Measurements from ENCODE around the gene CWH43. TPM values are rescaled to one million over a fixed set of nuclear protein-coding genes. Genes with fewer than 3 reads are reported as not detected.

The CWH43 gene
- total RNA-seq = not detected

GRCh38 chr4:48985976-48986653 is at the start of gene CWH43:
Gene CWH43, plus strand, starts transcription at chr4:48986275. Its CDS starts 155 bp downstream, at chr4:48986430.
- ATAC-seq (ENCODE audit: insufficient number of reproducible peaks, low FRiP score, low read depth) (no peak), DNase-seq (ENCODE audit: low spot score) (no peak)
- no peak for TF ChIP-seq CTCF (IDR thresholded peaks at IDR 0.05)
- no peak within 1 kb of the TSS for H3K27ac ChIP-seq
- peaks cover 0 to 7% of the 10 kb centered on the region in 2 donors for H3K4me1 ChIP-seq (ENCODE audit: control insufficient read depth in 1 of 2, low read depth in 2 of 2)
- peaks cover 8% of the 10 kb centered on the region for H3K27me3 ChIP-seq (replicated peaks; ENCODE audit: insufficient read depth)
- H3K9me3 ChIP-seq = no peaks in the 10 kb centered on the region
- no peaks in the 10 kb centered on the region for H3K36me3 ChIP-seq
- H3K4me3 ChIP-seq = peak within 1 kb of the TSS; percentile 37

- DNase-seq (ENCODE audit: low spot score) = no peak
- TF ChIP-seq CTCF (IDR thresholded peaks at IDR 0.05) = no peak
- Histone ChIP-seq H3K9me3 (peaks cover 3% of the 10 kb centered on the region), H3K4me1 (ENCODE audit: control insufficient read depth in 1 of 2, low read depth in 2 of 2) (peaks cover 0 to 4% of the 10 kb centered on the region in 2 donors), H3K27me3 (replicated peaks; ENCODE audit: insufficient read depth) (no peaks in the 10 kb centered on the region), H3K4me3 (no peak overlapping the region), H3K27ac (no peak overlapping the region), H3K36me3 (no peaks in the 10 kb centered on the region)
- ATAC-seq (ENCODE audit: insufficient number of reproducible peaks, low FRiP score, low read depth) = no peak
Measured at GRCh38 chr4:48937033-48937432, 49.0 kb upstream of the CWH43 start.

GRCh38 chr4:48938831-48939230 is 47.2 kb upstream of the CWH43 start:
- no peak for TF ChIP-seq CTCF (IDR thresholded peaks at IDR 0.05)
- no peak overlapping the region for H3K27ac ChIP-seq
- H3K9me3 ChIP-seq = peaks cover 3% of the 10 kb centered on the region

GRCh38 chr4:48939785-48940184 is 46.3 kb upstream of the CWH43 start:
- Histone ChIP-seq H3K4me1 (ENCODE audit: control insufficient read depth in 1 of 2, low read depth in 2 of 2) (peaks cover 0 to 3% of the 10 kb centered on the region in 2 donors), H3K36me3 (no peaks in the 10 kb centered on the region), H3K4me3 (no peak overlapping the region), H3K27ac (no peak overlapping the region), H3K9me3 (peaks cover 3% of the 10 kb centered on the region), H3K27me3 (replicated peaks; ENCODE audit: insufficient read depth) (no peaks in the 10 kb centered on the region)
- no peak for ATAC-seq (ENCODE audit: insufficient number of reproducible peaks, low FRiP score, low read depth)
- DNase-seq (ENCODE audit: low spot score) = no peak
- TF ChIP-seq CTCF (IDR thresholded peaks at IDR 0.05) = no peak

More at GRCh38 chr4:48938831-48939230, 47.2 kb upstream of the CWH43 start:
- ATAC-seq (ENCODE audit: insufficient number of reproducible peaks, low FRiP score, low read depth) = no peak
- Histone ChIP-seq H3K4me1 (ENCODE audit: control insufficient read depth in 1 of 2, low read depth in 2 of 2) (peaks cover 0 to 4% of the 10 kb centered on the region in 2 donors), H3K27me3 (replicated peaks; ENCODE audit: insufficient read depth) (no peaks in the 10 kb centered on the region), H3K4me3 (no peak overlapping the region), H3K36me3 (no peaks in the 10 kb centered on the region)
- DNase-seq (ENCODE audit: low spot score) = no peak

GRCh38 chr4:48943387-48943786 is 42.7 kb upstream of the CWH43 start:
- DNase-seq (ENCODE audit: low spot score) = no peak
- TF ChIP-seq CTCF (IDR thresholded peaks at IDR 0.05) = no peak

More at GRCh38 chr4:48943387-48943786, 42.7 kb upstream of the CWH43 start:
- Histone ChIP-seq H3K4me3 (no peak overlapping the region), H3K27me3 (replicated peaks; ENCODE audit: insufficient read depth) (no peaks in the 10 kb centered on the region), H3K27ac (no peak overlapping the region), H3K4me1 (ENCODE audit: control insufficient read depth in 1 of 2, low read depth in 2 of 2) (no peaks in the 10 kb centered on the region), H3K36me3 (no peaks in the 10 kb centered on the region), H3K9me3 (peaks cover 2% of the 10 kb centered on the region)
- no peak for ATAC-seq (ENCODE audit: insufficient number of reproducible peaks, low FRiP score, low read depth)
